ENCODE measurements around the gene TSHZ3. TPM values are rescaled to one million over a fixed set of nuclear protein-coding genes. Genes with fewer than 3 reads are reported as not detected.
A peak's percentile ranks its signal among the peaks of the same experiment; 100 is the strongest.

Gene TSHZ3
- total RNA-seq, 1 experiment from 2014 or later, result 3.2 TPM

GRCh38 chr19:31253526-31254179 is 95.6 kb downstream of the TSHZ3 start:
- Histone ChIP-seq H3K4me1 (ENCODE audit: insufficient read depth, low read length) (peaks cover 2% of the 10 kb centered on the region; the same call in 1 of the 2 replicates), H4K5ac (ENCODE audit: insufficient read length, low read depth, low read length) (no peak overlapping the region), H3K9ac (ENCODE audit: extremely low read depth, insufficient read length, low read length) (no peak overlapping the region), H3T11ph (ENCODE audit: low read length) (no peak overlapping the region), H2BK15ac (ENCODE audit: low read depth, low read length) (no peak overlapping the region), H3K9me3 (ENCODE audit: control insufficient read depth, low read depth, low read length) (no peaks in the 10 kb centered on the region), H2AFZ (ENCODE audit: low read length) (no peak overlapping the region), H4K8ac (replicated peaks; ENCODE audit: insufficient read length, low read depth, low read length) (no peak overlapping the region), H2BK12ac (ENCODE audit: insufficient read length, low read depth, low read length) (no peak overlapping the region), H2BK5ac (ENCODE audit: insufficient read length, low read length) (no peak overlapping the region), H2BK20ac (ENCODE audit: low read depth, low read length, poor library complexity, severe bottlenecking) (no peak overlapping the region), H4K91ac (ENCODE audit: insufficient read length, low read depth, low read length) (no peak overlapping the region), H4K20me1 (ENCODE audit: control insufficient read depth, insufficient read depth, insufficient read length) (no peaks in the 10 kb centered on the region), H2AK5ac (ENCODE audit: insufficient read length, low read length) (no peak overlapping the region), H3K18ac (ENCODE audit: insufficient read length, low read depth, low read length) (no peak overlapping the region), H2BK120ac (ENCODE audit: low read depth, low read length, poor library complexity, severe bottlenecking) (no peak overlapping the region), H3K27me3 (ENCODE audit: insufficient read depth, low read length) (no peaks in the 10 kb centered on the region), H3K27ac (ENCODE audit: insufficient read length, low read depth, low read length) (no peak overlapping the region), H3K4ac (ENCODE audit: low read depth, low read length) (no peak overlapping the region), H3K79me1 (ENCODE audit: insufficient read depth, low read depth, low read length, poor library complexity, severe bottlenecking) (no peaks in the 10 kb centered on the region), H3K23me2 (ENCODE audit: insufficient read length, low read depth, low read length, poor library complexity, severe bottlenecking) (no peaks in the 10 kb centered on the region), H3K14ac (ENCODE audit: insufficient read depth, low read length) (peak overlapping the region; percentile 34; the same call in 1 of the 2 replicates), H3K4me2 (ENCODE audit: insufficient read depth, insufficient read length, low read length) (no peak overlapping the region), H3K56ac (ENCODE audit: insufficient read length, low read depth, low read length) (no peak overlapping the region), H3K79me2 (ENCODE audit: insufficient read depth, low read length) (no peaks in the 10 kb centered on the region), H3K23ac (ENCODE audit: insufficient read length, low read depth, low read length) (no peak overlapping the region)
- no peaks in the 10 kb centered on the region; the same call in 1 of the 2 replicates for H3K27me3 Mint-ChIP-seq (ENCODE audit: low read depth)
- no peak overlapping the region for H3K4me3 Mint-ChIP-seq
- H3K36me3 Mint-ChIP-seq (ENCODE audit: insufficient read depth in 1 of 3, low read depth in 3 of 3), result no peaks in the 10 kb centered on the region
- DNase-seq, result no peak
- peaks cover 22 to 32% of the 10 kb centered on the region in 2 experiments for H3K4me1 Mint-ChIP-seq
- H3K9me3 Mint-ChIP-seq, result no peaks in the 10 kb centered on the region
- no peak for TF ChIP-seq CTCF (conservative IDR thresholded peaks at IDR 0.05)
- WGBS (ENCODE audit: extremely low coverage, insufficient read length, low lambda C conversion rate), result no CpG with 5 or more reads among the region's 6 CpGs
- H3K27ac Mint-ChIP-seq, result no peak overlapping the region; a peak in 1 of 7 replicates
